Tibial artery (tissue), 4 donors: Measurements from ENCODE around the gene ERC2.

Source experiments
- DNase-seq, 2 donors: peaks; one replicate each; pipeline ENCODE4 v3.0.0-alpha.2; 2019
- H3K27ac ChIP-seq, 2 donors: fragments of 200-600 bp; sonication (generic) in 1 of 2; 1 replicate in 1 of 2; 2 replicates in 1 of 2; pipeline ENCODE4 v1.5.1; 2018 to 2019; ENCODE audit warnings: mild to moderate bottlenecking in 1 of 2
- H3K27me3 ChIP-seq, 2 donors: fragments of 200-600 bp; sonication (generic) in 1 of 2; one replicate each; pipeline versions ENCODE4 v1.5.1 to v1.6.0; 2016 to 2019
- H3K36me3 ChIP-seq, 3 donors: fragments of 200-600 bp; sonication (generic) in 2 of 3; one replicate each; pipeline ENCODE4 v1.5.1; 2016 to 2019; ENCODE audit warnings: mild to moderate bottlenecking in 2 of 3
- H3K4me1 ChIP-seq, 4 donors: fragments of 200-600 bp; sonication (generic) in 2 of 4; 1 replicate in 3 of 4; 2 replicates in 1 of 4; pipeline ENCODE4 v1.5.1; 2016 to 2019
- H3K4me3 ChIP-seq, 2 donors: fragments of 200-600 bp; sonication (generic) in 1 of 2; 1 replicate in 1 of 2; 2 replicates in 1 of 2; pipeline ENCODE4 v1.5.1; 2018 to 2019; ENCODE audit warnings: mild to moderate bottlenecking in 2 of 2
- H3K9me3 ChIP-seq, 3 donors: fragments of 200-600 bp; sonication (generic) in 1 of 3; one replicate each; pipeline ENCODE4 v1.5.1; 2016 to 2019
- intact Hi-C: fragments of 100-400 bp; cut with DNase I; formaldehyde crosslinking; loops from one replicate; pipeline ENCODE4 v1.15.0; 2023; ENCODE audit warnings: low total_unique reads
- TF ChIP-seq, protein P1 (sequence below), 2 experiments: fragments of 200-600 bp in 1 of 2; fragments of 450-650 bp in 1 of 2; IDR thresholded peaks; one replicate each; pipeline ENCODE4 v1.5.1; 2017 to 2019; ENCODE audit warnings: antibody characterized with exemption in 2 of 2, mild to moderate bottlenecking in 1 of 2, moderate library complexity in 1 of 2

The ERC2 gene

DNA sequence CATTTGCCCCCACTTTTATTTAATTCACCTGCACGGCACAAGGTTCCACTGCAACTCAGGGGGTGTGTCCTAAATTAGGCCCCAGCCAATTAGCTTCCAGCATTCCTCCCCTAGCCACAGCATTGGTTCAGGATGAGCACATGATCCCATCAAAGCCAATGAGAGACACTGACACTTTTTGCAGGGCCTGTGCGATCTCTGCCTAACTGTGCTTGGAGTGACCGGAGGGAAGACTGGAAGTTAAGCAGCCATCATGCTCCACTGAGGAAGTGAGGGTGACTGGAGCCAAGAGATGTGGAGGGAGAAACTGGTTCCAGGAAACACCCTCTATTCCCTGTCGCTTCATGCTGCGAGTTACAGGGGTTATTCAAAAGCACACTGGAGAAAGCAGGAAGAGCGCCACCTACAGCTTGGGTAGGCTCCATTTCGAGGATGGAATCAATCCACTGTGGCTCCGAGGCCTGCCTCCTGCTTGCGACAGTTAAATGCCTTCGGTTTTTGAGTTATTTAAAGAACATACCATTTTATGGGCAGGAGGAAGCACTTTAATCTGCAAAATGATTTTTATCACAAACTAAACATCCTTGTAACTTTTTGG lies 858.9 kb downstream of the ERC2 start:
- Histone ChIP-seq H3K27me3 (no peaks in the 10 kb centered on the region), H3K4me3 (no peak overlapping the region), H3K27ac (no peak overlapping the region), H3K4me1 (no peaks in the 10 kb centered on the region), H3K9me3 (no peaks in the 10 kb centered on the region), H3K36me3 (no peaks in the 10 kb centered on the region)
- DNase-seq, result no peak
- TF ChIP-seq, protein P1, sequence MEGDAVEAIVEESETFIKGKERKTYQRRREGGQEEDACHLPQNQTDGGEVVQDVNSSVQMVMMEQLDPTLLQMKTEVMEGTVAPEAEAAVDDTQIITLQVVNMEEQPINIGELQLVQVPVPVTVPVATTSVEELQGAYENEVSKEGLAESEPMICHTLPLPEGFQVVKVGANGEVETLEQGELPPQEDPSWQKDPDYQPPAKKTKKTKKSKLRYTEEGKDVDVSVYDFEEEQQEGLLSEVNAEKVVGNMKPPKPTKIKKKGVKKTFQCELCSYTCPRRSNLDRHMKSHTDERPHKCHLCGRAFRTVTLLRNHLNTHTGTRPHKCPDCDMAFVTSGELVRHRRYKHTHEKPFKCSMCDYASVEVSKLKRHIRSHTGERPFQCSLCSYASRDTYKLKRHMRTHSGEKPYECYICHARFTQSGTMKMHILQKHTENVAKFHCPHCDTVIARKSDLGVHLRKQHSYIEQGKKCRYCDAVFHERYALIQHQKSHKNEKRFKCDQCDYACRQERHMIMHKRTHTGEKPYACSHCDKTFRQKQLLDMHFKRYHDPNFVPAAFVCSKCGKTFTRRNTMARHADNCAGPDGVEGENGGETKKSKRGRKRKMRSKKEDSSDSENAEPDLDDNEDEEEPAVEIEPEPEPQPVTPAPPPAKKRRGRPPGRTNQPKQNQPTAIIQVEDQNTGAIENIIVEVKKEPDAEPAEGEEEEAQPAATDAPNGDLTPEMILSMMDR (IDR thresholded peaks at IDR 0.05), result no peak
- intact Hi-C loops, result no loop called here

DNA sequence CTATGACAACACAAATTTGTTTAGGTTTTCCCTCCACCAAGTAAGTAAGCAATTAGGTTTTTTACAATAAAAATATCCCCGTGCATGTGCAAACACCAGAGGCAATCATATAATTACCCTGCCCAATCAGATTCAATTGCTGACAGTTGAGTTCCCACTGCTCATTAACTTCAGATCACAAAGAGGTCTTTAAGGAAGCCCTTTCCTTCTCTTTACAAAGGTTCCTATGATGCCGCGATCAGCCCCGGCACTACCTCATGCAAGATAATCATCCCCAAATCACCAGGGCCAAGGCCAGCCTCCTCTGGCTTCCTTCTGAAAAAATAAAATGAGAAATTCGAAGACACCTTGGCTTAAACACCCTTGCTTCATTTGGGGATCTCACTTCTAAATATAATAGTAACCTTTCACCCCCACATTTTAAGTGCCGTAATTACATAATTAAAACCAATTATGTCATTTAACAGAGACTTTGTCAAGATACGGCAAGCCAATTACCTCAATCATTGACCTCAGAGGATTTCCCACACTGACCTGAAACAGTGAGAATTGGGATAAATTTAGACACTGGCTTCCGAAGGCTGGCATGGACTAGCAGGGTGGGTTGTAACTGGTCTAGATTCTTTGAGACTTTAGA lies 859.8 kb downstream of the ERC2 start:
- Histone ChIP-seq H3K9me3 (no peaks in the 10 kb centered on the region), H3K36me3 (no peaks in the 10 kb centered on the region), H3K4me1 (no peaks in the 10 kb centered on the region), H3K27ac (no peak overlapping the region), H3K27me3 (no peaks in the 10 kb centered on the region), H3K4me3 (no peak overlapping the region)
- TF ChIP-seq, protein P1 (IDR thresholded peaks at IDR 0.05), result no peak
- no peak for DNase-seq
- intact Hi-C loops, result no loop called here

DNA sequence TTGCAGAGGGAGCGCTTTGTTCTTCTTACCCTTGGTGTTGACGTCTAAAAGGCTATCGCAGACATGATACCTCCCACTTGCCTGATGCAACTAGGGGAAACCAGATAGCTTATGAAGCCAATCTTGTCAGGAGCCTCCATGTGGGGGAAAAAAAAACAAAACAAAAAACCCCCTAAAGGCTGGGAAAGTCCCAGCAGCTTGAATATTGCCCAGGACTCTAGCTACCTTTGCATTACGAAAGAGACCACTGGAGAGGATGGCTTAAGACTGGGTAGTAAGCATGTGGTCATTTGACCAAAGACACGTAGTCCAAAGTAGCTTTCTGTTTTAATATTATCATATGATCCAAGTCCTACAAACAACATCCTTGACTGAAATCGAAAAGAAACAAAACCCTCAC lies 860.4 kb downstream of the ERC2 start:
- DNase-seq, result no peak
- TF ChIP-seq, protein P1 (IDR thresholded peaks at IDR 0.05), result no peak
- Histone ChIP-seq H3K9me3 (no peaks in the 10 kb centered on the region), H3K4me3 (no peak overlapping the region), H3K36me3 (no peaks in the 10 kb centered on the region), H3K27me3 (no peaks in the 10 kb centered on the region), H3K4me1 (no peaks in the 10 kb centered on the region), H3K27ac (no peak overlapping the region)
- intact Hi-C loops, result no loop called here

DNA sequence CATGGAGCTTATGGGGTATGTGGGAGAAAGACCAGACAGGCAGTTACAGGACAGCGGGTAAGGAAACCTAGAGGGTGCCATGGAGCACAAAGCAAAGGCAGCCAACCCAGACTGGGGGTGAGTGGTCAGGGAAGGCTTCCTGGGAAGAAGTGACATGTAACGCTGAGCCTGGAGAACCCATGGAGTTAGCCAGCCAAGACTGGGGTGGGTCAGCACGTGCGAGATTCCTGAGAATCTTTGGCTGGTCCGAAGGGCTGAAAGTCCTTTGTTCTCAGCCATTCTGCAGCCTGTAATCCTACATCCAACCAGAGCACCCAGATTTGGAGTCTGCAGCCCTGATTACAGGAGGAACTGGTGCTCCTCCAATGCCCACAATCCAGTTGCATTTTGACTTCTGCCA lies 861.1 kb downstream of the ERC2 start:
- intact Hi-C loops, result no loop called here

DNA sequence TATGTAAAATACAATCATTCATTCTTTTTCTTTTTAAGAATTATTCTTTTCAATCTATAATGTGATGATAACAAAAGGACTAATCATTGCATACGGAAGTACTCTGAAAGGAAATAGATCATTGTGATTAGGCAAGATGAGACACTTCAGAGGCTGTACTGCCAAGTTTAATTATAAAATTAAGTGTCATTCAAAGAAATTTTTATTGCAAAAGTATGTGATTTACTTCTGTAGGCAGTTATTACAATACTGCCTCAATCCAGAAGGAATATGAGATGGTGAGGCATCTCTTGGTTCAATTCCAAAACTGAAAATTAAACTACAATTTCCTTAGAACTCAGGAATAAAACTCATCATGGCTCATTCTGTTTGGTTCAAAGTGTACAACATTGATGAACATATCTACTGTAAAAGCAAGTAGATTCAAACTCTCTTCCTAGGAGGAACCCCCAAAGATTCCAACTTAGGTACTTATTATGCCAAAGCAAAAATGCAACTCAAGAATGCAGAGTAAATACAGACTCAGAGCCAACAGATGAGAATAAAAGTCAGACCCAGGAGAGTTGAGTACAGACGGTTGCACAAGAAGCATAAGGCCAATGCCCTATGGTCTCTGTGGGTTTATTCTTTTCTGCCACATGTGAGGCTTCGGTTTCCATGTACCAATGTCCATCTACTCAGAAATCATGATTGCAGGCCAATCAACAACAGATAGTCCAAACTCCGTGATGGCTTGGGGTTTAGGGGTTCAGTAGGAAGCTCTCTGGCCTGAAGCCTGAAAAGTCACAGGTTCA lies 862.6 kb downstream of the ERC2 start:
- TF ChIP-seq, protein P1 (IDR thresholded peaks at IDR 0.05), result no peak
- H3K27ac ChIP-seq, result no peak overlapping the region
- no peaks in the 10 kb centered on the region for H3K4me1 ChIP-seq
- DNase-seq, result no peak
- no peaks in the 10 kb centered on the region for H3K27me3 ChIP-seq
- H3K9me3 ChIP-seq, result no peaks in the 10 kb centered on the region
- no peaks in the 10 kb centered on the region for H3K36me3 ChIP-seq
- intact Hi-C loops, result no loop called here
- H3K4me3 ChIP-seq, result no peak overlapping the region

More for the DNA sequence above, 861.1 kb downstream of the ERC2 start:
- TF ChIP-seq, protein P1 (IDR thresholded peaks at IDR 0.05), result no peak
- H3K4me3 ChIP-seq, result no peak overlapping the region
- no peaks in the 10 kb centered on the region for H3K4me1 ChIP-seq
- no peak for DNase-seq
- H3K36me3 ChIP-seq, result no peaks in the 10 kb centered on the region
- H3K27me3 ChIP-seq, result no peaks in the 10 kb centered on the region
- H3K9me3 ChIP-seq, result no peaks in the 10 kb centered on the region
- H3K27ac ChIP-seq, result no peak overlapping the region
